HepG2 (cell line): Measurements from ENCODE around the gene GPR15. TPM values are rescaled to one million over a fixed set of nuclear protein-coding genes. Genes with fewer than 3 reads are reported as not detected.

ENCODE experiments used
- ATAC-seq: fragments of 200-7000 bp; cut with Tn5 transposase; 3 replicates; pipeline ENCODE4 v1.9.1; 2020; ENCODE audit warnings: mild to moderate bottlenecking, moderate library complexity
- BruUV-seq: library from RNA; stranded (reverse); fragments of 400-500 nt; replicated peaks from 2 replicates; lab custom pipeline; 2021; lab: Mats Ljungman, UMichigan
- CTCF ChIA-PET: fragments of 300-600 bp; formaldehyde crosslinking; extraction: SDS; loops from one replicate; lab custom pipeline; 2021; ENCODE audit warnings: low total read pairs, inconsistent platforms, low intra/inter-chr PET ratio; lab: Yijun Ruan, JAX
- POLR2A ChIA-PET: fragments of 350-600 bp; sonication (Branson Sonifier 250); formaldehyde crosslinking; loops from one replicate; lab custom pipeline; 2020; ENCODE audit warnings: antibody characterized with exemption, inconsistent platforms; lab: Yijun Ruan, JAX
- DNase-seq: peaks from one replicate; pipeline ENCODE4 v3.0.0-alpha.2; 2015; ENCODE audit warnings: low spot score
- FAIRE-seq: peaks from 3 replicates; lab custom pipeline; 2011; peaks lifted over from hg19 to GRCh38; lab: Jason Lieb, UNC
- H2AFZ ChIP-seq: one replicate; pipeline ENCODE4 v1.6.1; 2011; ENCODE audit warnings: low read length, inconsistent platforms
- H3K27ac ChIP-seq: fragments of 300-600 bp; 3 replicates; pipeline ENCODE4 v1.8.0; 2011; ENCODE audit warnings: mixed run types, mild to moderate bottlenecking, mixed read lengths, low read length, inconsistent platforms; ENCODE audit not compliant: insufficient read depth; ENCODE audit errors: extremely low read length
- H3K27me3 ChIP-seq, 2 experiments: fragments of 200-600 bp in 1 of 2; 2 replicates in 1 of 2; 3 replicates in 1 of 2; pipeline versions ENCODE4 v1.6.0 to v1.8.0; 2011; ENCODE audit warnings: low read length in 2 of 2, mild to moderate bottlenecking in 2 of 2, moderate library complexity in 2 of 2, inconsistent platforms in 1 of 2; ENCODE audit not compliant: insufficient read depth in 2 of 2, control insufficient read depth in 1 of 2
- H3K36me3 ChIP-seq, 2 experiments: fragments of 200-600 bp in 1 of 2; replicated peaks in 1 of 2; 2 replicates in 1 of 2; 3 replicates in 1 of 2; pipeline versions ENCODE4 v1.5.1 to v1.8.0; 2011; ENCODE audit warnings: low read length in 2 of 2, inconsistent platforms in 1 of 2; ENCODE audit not compliant: insufficient read depth in 2 of 2, control insufficient read depth in 1 of 2
- H3K4me1 ChIP-seq: 2 replicates; pipeline ENCODE4 v1.5.1; 2012; ENCODE audit warnings: low read length, inconsistent platforms; ENCODE audit not compliant: insufficient read depth
- H3K4me2 ChIP-seq: 2 replicates; pipeline ENCODE4 v1.6.0; 2011; ENCODE audit warnings: low read depth, low read length, inconsistent platforms
- H3K4me3 ChIP-seq, 3 experiments: fragments of 200-600 bp in 1 of 3; sonication (generic), shearing (Covaris generic) in 1 of 3; replicated peaks in 1 of 3; 2 replicates each; pipeline ENCODE4 v1.5.1; 2011 to 2016; ENCODE audit warnings: low read length in 3 of 3, inconsistent platforms in 2 of 3, low read depth in 2 of 3, mild to moderate bottlenecking in 2 of 3, control low read depth in 1 of 3, mixed read lengths in 1 of 3; ENCODE audit not compliant: insufficient read depth in 1 of 3
- H3K79me2 ChIP-seq: one replicate; pipeline ENCODE4 v1.6.1; 2011; ENCODE audit warnings: low read length, inconsistent platforms; ENCODE audit not compliant: insufficient read depth
- H3K9ac ChIP-seq: 2 replicates; pipeline ENCODE4 v1.6.0; 2011; ENCODE audit warnings: mild to moderate bottlenecking, low read depth, low read length, inconsistent platforms; ENCODE audit not compliant: insufficient read depth
- H3K9me3 ChIP-seq: 2 replicates; pipeline ENCODE4 v1.5.1; 2012; ENCODE audit warnings: mild to moderate bottlenecking, low read length
- H4K20me1 ChIP-seq: 2 replicates; pipeline ENCODE4 v1.6.0; 2011; ENCODE audit warnings: inconsistent platforms, mild to moderate bottlenecking, low read length, moderate library complexity; ENCODE audit not compliant: insufficient read depth
- FOXO1 ChIP-seq: sonication (generic); formaldehyde crosslinking; IDR thresholded peaks from 2 replicates; pipeline ENCODE4 v1.4.0; 2020; ENCODE audit warnings: missing genetic modification reagents
- HNRNPLL ChIP-seq: fragments of 200-400 bp; formaldehyde crosslinking; IDR thresholded peaks from 2 replicates; pipeline ENCODE4 v1.6.1; 2017; ENCODE audit warnings: mild to moderate bottlenecking, low read depth, low read length; ENCODE audit not compliant: poor library complexity, severe bottlenecking
- IRF2 ChIP-seq: IDR thresholded peaks from 2 replicates; pipeline ENCODE4 v1.6.1; 2018; ENCODE audit warnings: missing genetic modification reagents, missing compliant biosample characterization
- JDP2 ChIP-seq: sonication (generic); formaldehyde crosslinking; IDR thresholded peaks from 2 replicates; pipeline ENCODE4 v1.8.1; 2022; ENCODE audit warnings: missing genetic modification reagents, borderline replicate concordance
- NR2F6 ChIP-seq, 2 experiments: IDR thresholded peaks; 2 replicates each; pipeline ENCODE4 v1.6.1; 2016; ENCODE audit warnings: antibody characterized with exemption in 1 of 2, mild to moderate bottlenecking in 1 of 2
- TBX3 ChIP-seq: fragments of 450-650 bp; IDR thresholded peaks from 2 replicates; pipeline ENCODE4 v1.6.1; 2017; ENCODE audit warnings: antibody characterized with exemption, mild to moderate bottlenecking, inconsistent platforms, borderline replicate concordance
- ZEB1 ChIP-seq: IDR thresholded peaks from 2 replicates; pipeline ENCODE4 v1.6.1; 2012; ENCODE audit warnings: mild to moderate bottlenecking, low read depth, inconsistent platforms; ENCODE audit not compliant: insufficient replicate concordance
- ZNF20 ChIP-seq: sonication (generic); formaldehyde crosslinking; IDR thresholded peaks from 2 replicates; pipeline ENCODE4 v1.4.0; 2020; ENCODE audit warnings: mild to moderate bottlenecking, moderate library complexity, missing genetic modification reagents
- ZNF331 ChIP-seq: sonication (generic); formaldehyde crosslinking; IDR thresholded peaks from 2 replicates; pipeline ENCODE4 v1.4.0; 2020; ENCODE audit warnings: missing genetic modification reagents
- ZNF552 ChIP-seq: sonication (generic); formaldehyde crosslinking; IDR thresholded peaks from 2 replicates; pipeline ENCODE4 v1.9.0; 2022; ENCODE audit warnings: missing genetic modification reagents, mild to moderate bottlenecking, borderline replicate concordance
- ZNF577 ChIP-seq: sonication (generic); formaldehyde crosslinking; IDR thresholded peaks from 2 replicates; pipeline ENCODE4 v1.4.0; 2020; ENCODE audit warnings: mild to moderate bottlenecking, low read depth, missing genetic modification reagents, borderline replicate concordance
- ZSCAN31 ChIP-seq: sonication (generic); formaldehyde crosslinking; IDR thresholded peaks from 2 replicates; pipeline ENCODE4 v1.5.0; 2020; ENCODE audit warnings: low read depth, mild to moderate bottlenecking, missing genetic modification reagents
- WGBS: methylation state at CpG from one replicate; pipeline ENCODE4 v1.1.6; 2017; ENCODE audit warnings: low lambda C conversion rate; 5-methylcytosine and 5-hydroxymethylcytosine counted together
- in situ Hi-C: cut with HindIII; loops from 2 replicates; pipeline ENCODE4 v1.10.0; 2017; ENCODE audit warnings: low pct_unique_long_range_greater_than_20kb; ENCODE audit not compliant: extremely low pct_ligation_motif_present
- intact Hi-C: fragments of 100-400 bp; cut with micrococcal nuclease; formaldehyde crosslinking; loops from one replicate; pipeline ENCODE4 v1.10.0; 2022; ENCODE audit not compliant: unreplicated experiment
- polyA plus RNA-seq, 8 experiments: library from polyadenylated mRNA; depleted of rRNA in 3 of 8; stranded (reverse) in 7 of 8; unstranded in 1 of 8; fragments of >200 nt; fragmentation: Illumina TruSeq in 4 of 8; extraction: Trizol in 4 of 8; gene quantifications; 2 replicates each; pipeline versions ENCODE4 v1.2.1 to v1.2.3, GENCODE V29; 2011 to 2016; ENCODE audit warnings: low read depth in 4 of 8, missing spikeins in 1 of 8, mixed read lengths in 1 of 8; ENCODE audit not compliant: insufficient read depth in 1 of 8
- total RNA-seq, 5 experiments: library from RNA; depleted of rRNA; stranded (reverse); fragments of >200 nt; fragmentation: Illumina TruSeq; extraction: Trizol; gene quantifications; 2 replicates each; pipeline ENCODE4 v1.2.3, GENCODE V29; 2016; ENCODE audit warnings: low read depth in 1 of 5
- TF ChIP-seq, protein P1 (sequence below): sonication (generic); formaldehyde crosslinking; IDR thresholded peaks from 2 replicates; pipeline ENCODE4 v1.4.0; 2020; ENCODE audit warnings: missing genetic modification reagents
- TF ChIP-seq, protein P2 (sequence below): sonication (generic); formaldehyde crosslinking; IDR thresholded peaks from 2 replicates; pipeline ENCODE4 v1.8.1; 2023; ENCODE audit warnings: mild to moderate bottlenecking, missing genetic modification reagents, borderline replicate concordance
- TF ChIP-seq, protein P3 (sequence below): IDR thresholded peaks from 2 replicates; pipeline ENCODE4 v1.6.1; 2012; ENCODE audit warnings: low read length, improper control_type of control experiment
- TF ChIP-seq, protein P4 (sequence below): sonication (generic); formaldehyde crosslinking; IDR thresholded peaks from 2 replicates; pipeline ENCODE4 v1.5.1; 2020; ENCODE audit warnings: missing genetic modification reagents, mild to moderate bottlenecking, borderline replicate concordance

The GPR15 gene
- total and polyA plus RNA-seq, 2 of the 13 experiments (the other 11 are each of a cell fraction or from before 2014, with no cell fraction given) = not detected

DNA sequence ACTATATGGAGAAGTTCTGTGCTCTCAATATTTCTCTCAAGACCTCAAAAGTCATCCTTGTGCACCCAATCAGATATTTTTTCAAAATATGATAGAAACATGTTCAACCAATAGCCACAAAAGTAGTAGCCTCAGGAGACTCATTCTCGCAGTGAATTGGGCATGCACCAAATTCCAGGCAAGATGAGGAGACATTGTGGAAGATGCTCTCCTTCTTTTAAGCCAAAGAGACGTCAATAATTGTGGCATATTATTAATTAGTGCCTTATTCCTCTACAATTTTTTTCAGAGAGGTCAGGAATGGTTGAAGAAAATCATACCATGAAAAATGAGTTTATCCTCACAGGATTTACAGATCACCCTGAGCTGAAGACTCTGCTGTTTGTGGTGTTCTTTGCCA is 34.4 kb upstream of the GPR15 start, which contains the start of gene OR5K2:
TSS of gene OR5K2 (plus strand) at position 301 of the 400 bp plus-strand sequence. CDS start at position 301, 0 bp downstream.
- TF ChIP-seq, protein P1, sequence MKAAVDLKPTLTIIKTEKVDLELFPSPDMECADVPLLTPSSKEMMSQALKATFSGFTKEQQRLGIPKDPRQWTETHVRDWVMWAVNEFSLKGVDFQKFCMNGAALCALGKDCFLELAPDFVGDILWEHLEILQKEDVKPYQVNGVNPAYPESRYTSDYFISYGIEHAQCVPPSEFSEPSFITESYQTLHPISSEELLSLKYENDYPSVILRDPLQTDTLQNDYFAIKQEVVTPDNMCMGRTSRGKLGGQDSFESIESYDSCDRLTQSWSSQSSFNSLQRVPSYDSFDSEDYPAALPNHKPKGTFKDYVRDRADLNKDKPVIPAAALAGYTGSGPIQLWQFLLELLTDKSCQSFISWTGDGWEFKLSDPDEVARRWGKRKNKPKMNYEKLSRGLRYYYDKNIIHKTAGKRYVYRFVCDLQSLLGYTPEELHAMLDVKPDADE (CRISPR knock-in tag) = no peak
- no peak for TF ChIP-seq ZEB1
- no peak for TF ChIP-seq ZNF20
- TF ChIP-seq ZNF577 = no peak
- no peak for TF ChIP-seq ZNF552 (CRISPR knock-in tag)
- TF ChIP-seq NR2F6 (IDR thresholded peaks at IDR 0.05) = no peak
- TF ChIP-seq NR2F6 (CRISPR knock-in tag; IDR thresholded peaks at IDR 0.05) = no peak
- no peak for TF ChIP-seq TBX3
- TF ChIP-seq, protein P2, sequence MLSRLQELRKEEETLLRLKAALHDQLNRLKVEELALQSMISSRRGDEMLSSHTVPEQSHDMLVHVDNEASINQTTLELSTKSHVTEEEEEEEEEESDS (CRISPR knock-in tag) = no peak
- TF ChIP-seq ZSCAN31 (CRISPR knock-in tag) = no peak
- no peak for TF ChIP-seq ZNF331
- TF ChIP-seq, protein P3, sequence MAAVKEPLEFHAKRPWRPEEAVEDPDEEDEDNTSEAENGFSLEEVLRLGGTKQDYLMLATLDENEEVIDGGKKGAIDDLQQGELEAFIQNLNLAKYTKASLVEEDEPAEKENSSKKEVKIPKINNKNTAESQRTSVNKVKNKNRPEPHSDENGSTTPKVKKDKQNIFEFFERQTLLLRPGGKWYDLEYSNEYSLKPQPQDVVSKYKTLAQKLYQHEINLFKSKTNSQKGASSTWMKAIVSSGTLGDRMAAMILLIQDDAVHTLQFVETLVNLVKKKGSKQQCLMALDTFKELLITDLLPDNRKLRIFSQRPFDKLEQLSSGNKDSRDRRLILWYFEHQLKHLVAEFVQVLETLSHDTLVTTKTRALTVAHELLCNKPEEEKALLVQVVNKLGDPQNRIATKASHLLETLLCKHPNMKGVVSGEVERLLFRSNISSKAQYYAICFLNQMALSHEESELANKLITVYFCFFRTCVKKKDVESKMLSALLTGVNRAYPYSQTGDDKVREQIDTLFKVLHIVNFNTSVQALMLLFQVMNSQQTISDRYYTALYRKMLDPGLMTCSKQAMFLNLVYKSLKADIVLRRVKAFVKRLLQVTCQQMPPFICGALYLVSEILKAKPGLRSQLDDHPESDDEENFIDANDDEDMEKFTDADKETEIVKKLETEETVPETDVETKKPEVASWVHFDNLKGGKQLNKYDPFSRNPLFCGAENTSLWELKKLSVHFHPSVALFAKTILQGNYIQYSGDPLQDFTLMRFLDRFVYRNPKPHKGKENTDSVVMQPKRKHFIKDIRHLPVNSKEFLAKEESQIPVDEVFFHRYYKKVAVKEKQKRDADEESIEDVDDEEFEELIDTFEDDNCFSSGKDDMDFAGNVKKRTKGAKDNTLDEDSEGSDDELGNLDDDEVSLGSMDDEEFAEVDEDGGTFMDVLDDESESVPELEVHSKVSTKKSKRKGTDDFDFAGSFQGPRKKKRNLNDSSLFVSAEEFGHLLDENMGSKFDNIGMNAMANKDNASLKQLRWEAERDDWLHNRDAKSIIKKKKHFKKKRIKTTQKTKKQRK = no peak
- no peak for TF ChIP-seq JDP2 (CRISPR knock-in tag)
- TF ChIP-seq HNRNPLL = no peak
- no peak for TF ChIP-seq FOXO1
- TF ChIP-seq, protein P4, sequence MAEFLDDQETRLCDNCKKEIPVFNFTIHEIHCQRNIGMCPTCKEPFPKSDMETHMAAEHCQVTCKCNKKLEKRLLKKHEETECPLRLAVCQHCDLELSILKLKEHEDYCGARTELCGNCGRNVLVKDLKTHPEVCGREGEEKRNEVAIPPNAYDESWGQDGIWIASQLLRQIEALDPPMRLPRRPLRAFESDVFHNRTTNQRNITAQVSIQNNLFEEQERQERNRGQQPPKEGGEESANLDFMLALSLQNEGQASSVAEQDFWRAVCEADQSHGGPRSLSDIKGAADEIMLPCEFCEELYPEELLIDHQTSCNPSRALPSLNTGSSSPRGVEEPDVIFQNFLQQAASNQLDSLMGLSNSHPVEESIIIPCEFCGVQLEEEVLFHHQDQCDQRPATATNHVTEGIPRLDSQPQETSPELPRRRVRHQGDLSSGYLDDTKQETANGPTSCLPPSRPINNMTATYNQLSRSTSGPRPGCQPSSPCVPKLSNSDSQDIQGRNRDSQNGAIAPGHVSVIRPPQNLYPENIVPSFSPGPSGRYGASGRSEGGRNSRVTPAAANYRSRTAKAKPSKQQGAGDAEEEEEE (CRISPR knock-in tag) = no peak
- no peak for TF ChIP-seq IRF2 (CRISPR knock-in tag)

More for the DNA sequence above, 34.4 kb upstream of the GPR15 start, which contains the start of gene OR5K2:
- Histone ChIP-seq H2AFZ (no peak within 1 kb of the TSS), H3K27ac (no peak within 1 kb of the TSS), H3K4me3 (no peak within 1 kb of the TSS), H3K36me3 (no peaks in the 10 kb centered on the region), H3K27me3 (no peaks in the 10 kb centered on the region), H3K79me2 (no peaks in the 10 kb centered on the region), H3K4me1 (no peaks in the 10 kb centered on the region), H3K9ac (no peak within 1 kb of the TSS), H3K4me2 (no peak within 1 kb of the TSS), H4K20me1 (no peaks in the 10 kb centered on the region), H3K9me3 (no peaks in the 10 kb centered on the region)
- in situ Hi-C loops = no loop called here
- FAIRE-seq (no peak), DNase-seq (no peak), ATAC-seq (no peak)
- no TSS peak for BruUV-seq
- POLR2A ChIA-PET = no interaction called here
- 0% methylated on average over 2 of the region's 2 CpGs for WGBS
- CTCF ChIA-PET = no interaction called here
- intact Hi-C loops = no loop called here
